Measurements from ENCODE around the gene MAN1C1.

Gene MAN1C1

DNA sequence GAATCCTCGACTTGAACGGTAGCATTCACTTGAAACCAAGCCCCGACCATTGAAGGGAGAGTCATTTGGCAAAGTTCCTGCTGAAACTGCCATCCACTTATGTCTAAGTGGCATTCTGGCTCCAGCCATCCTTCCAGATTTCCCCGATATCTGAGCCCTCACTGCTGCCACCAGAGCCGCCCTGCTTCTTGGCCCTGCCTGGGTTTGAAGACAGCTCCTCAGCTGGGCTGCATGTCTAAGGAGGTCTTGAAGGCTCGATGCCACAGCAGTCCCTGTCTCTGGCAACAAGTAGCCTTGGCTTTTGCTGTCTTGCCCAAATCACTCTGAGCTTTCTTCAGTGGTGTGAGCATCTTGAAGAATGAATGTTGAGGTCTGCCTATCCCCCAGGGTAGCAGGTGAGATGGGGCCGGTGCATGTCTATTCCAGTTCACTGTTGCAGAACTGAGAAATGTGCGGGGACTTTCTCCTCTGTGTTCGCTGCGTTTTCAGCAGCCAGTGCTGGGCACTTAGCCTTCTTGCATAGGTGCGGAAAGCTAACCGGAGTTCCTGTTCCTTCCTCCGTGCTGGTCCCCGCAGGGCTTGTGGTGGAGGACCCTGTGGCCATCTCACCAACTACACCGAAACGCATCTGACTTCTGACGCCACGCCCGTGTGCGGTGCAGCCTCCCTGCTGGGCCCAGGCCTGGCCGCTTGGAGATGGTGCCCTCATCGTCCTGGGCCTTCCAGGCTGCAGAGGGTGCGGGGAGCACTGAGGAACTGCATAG, 29.2 kb downstream of the MAN1C1 start:
- H3K4me1 ChIP-seq (ENCODE audit: control insufficient read depth, insufficient read depth, low read length, poor library complexity, severe bottlenecking): peaks cover 29% of the 10 kb centered on the region
- peaks cover 4% of the 10 kb centered on the region for H3K36me3 ChIP-seq (ENCODE audit: control insufficient read depth, insufficient read depth, low read length)
- DNase-seq: no peak
- H3K4me3 ChIP-seq (ENCODE audit: insufficient read depth, low read depth, low read length, poor library complexity, severe bottlenecking): no peak overlapping the region
- H3K27ac ChIP-seq (ENCODE audit: insufficient read depth, low read length, poor library complexity, severe bottlenecking): no peak overlapping the region
- no peaks in the 10 kb centered on the region for H3K27me3 ChIP-seq (replicated peaks; ENCODE audit: control insufficient read depth, insufficient read depth, low read length, poor library complexity, severe bottlenecking)
- no peaks in the 10 kb centered on the region for H3K9me3 ChIP-seq (ENCODE audit: control insufficient read depth, low read length)

DNA sequence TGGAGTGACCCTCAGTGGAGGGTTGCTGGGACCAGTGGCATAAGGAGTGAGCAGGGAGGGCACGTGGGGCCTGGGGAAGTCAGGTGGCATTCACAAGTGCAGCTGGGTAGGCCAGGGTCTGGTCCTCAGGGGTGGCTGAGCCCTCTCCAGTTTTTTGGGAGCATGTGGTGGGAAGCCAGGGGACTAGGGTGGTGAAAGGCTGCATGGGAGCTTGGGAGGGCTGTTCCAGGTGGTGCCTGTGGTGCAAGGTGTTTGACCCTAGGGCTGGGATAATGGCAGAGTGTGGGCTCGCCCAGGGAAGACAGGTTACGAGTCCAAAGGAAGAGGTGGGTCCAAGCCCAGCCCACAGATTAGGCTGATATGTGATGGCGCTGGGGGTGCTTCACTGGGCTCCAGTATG, 30.5 kb downstream of the MAN1C1 start:
- H3K27ac ChIP-seq (ENCODE audit: insufficient read depth, low read length, poor library complexity, severe bottlenecking): no peak overlapping the region
- DNase-seq: no peak
- peaks cover 4% of the 10 kb centered on the region for H3K36me3 ChIP-seq (ENCODE audit: control insufficient read depth, insufficient read depth, low read length)
- H3K27me3 ChIP-seq (replicated peaks; ENCODE audit: control insufficient read depth, insufficient read depth, low read length, poor library complexity, severe bottlenecking): no peaks in the 10 kb centered on the region
- H3K4me3 ChIP-seq (ENCODE audit: insufficient read depth, low read depth, low read length, poor library complexity, severe bottlenecking): no peak overlapping the region
- H3K9me3 ChIP-seq (ENCODE audit: control insufficient read depth, low read length): no peaks in the 10 kb centered on the region
- H3K4me1 ChIP-seq (ENCODE audit: control insufficient read depth, insufficient read depth, low read length, poor library complexity, severe bottlenecking): peaks cover 25% of the 10 kb centered on the region

GRCh38 chr1:25647863-25648262, 31.3 kb downstream of the MAN1C1 start:
- Histone ChIP-seq H3K4me3 (ENCODE audit: insufficient read depth, low read depth, low read length, poor library complexity, severe bottlenecking) (no peak overlapping the region), H3K27ac (ENCODE audit: insufficient read depth, low read length, poor library complexity, severe bottlenecking) (no peak overlapping the region), H3K36me3 (ENCODE audit: control insufficient read depth, insufficient read depth, low read length) (peaks cover 4% of the 10 kb centered on the region), H3K27me3 (replicated peaks; ENCODE audit: control insufficient read depth, insufficient read depth, low read length, poor library complexity, severe bottlenecking) (no peaks in the 10 kb centered on the region), H3K9me3 (ENCODE audit: control insufficient read depth, low read length) (no peaks in the 10 kb centered on the region), H3K4me1 (ENCODE audit: control insufficient read depth, insufficient read depth, low read length, poor library complexity, severe bottlenecking) (peaks cover 19% of the 10 kb centered on the region)
- DNase-seq: no peak

DNA sequence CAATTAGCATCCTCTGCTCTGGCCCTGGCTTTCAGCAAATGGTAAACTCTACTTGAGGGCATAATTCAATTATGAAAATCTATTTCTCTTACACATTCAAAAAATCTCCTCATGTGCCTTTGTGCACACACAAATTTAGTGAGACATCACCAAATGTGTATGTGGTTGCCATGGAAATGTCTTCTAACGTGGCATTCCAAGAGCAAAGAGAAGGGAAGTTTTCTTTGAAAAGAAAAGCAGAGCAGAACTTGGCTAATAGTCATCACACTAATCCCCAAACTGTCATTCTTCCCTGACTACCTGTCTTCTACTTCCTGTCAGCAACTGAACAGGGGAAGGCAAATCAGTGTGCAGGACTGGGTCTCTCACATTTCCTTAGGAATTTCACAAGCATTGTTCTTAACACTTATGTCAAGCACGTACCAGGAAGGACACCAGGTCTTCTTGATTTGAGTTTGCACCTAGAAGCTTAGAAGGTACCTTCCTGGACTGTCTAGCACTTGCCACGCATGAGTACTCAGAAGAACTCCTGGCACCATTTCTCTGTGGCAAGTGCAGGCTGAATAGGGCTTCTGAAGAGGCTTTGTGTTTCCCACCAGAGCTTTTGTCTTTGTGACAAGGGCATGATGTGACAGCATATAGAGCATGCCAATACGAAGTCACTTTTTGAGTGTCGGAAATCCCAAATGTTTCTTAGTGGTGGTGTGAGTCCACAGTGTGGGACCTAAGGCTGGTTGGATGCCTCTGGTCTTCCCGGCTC, 32.3 kb downstream of the MAN1C1 start:
- H3K27me3 ChIP-seq (replicated peaks; ENCODE audit: control insufficient read depth, insufficient read depth, low read length, poor library complexity, severe bottlenecking): no peaks in the 10 kb centered on the region
- no peak for DNase-seq
- H3K9me3 ChIP-seq (ENCODE audit: control insufficient read depth, low read length): no peaks in the 10 kb centered on the region
- peaks cover 14% of the 10 kb centered on the region for H3K4me1 ChIP-seq (ENCODE audit: control insufficient read depth, insufficient read depth, low read length, poor library complexity, severe bottlenecking)
- peaks cover 4% of the 10 kb centered on the region for H3K36me3 ChIP-seq (ENCODE audit: control insufficient read depth, insufficient read depth, low read length)
- no peak overlapping the region for H3K27ac ChIP-seq (ENCODE audit: insufficient read depth, low read length, poor library complexity, severe bottlenecking)
- no peak overlapping the region for H3K4me3 ChIP-seq (ENCODE audit: insufficient read depth, low read depth, low read length, poor library complexity, severe bottlenecking)

- Histone ChIP-seq H3K9me3 (ENCODE audit: control insufficient read depth, low read length) (no peaks in the 10 kb centered on the region), H3K36me3 (ENCODE audit: control insufficient read depth, insufficient read depth, low read length) (peaks cover 4% of the 10 kb centered on the region), H3K27me3 (replicated peaks; ENCODE audit: control insufficient read depth, insufficient read depth, low read length, poor library complexity, severe bottlenecking) (no peaks in the 10 kb centered on the region), H3K4me1 (ENCODE audit: control insufficient read depth, insufficient read depth, low read length, poor library complexity, severe bottlenecking) (peaks cover 9% of the 10 kb centered on the region), H3K4me3 (ENCODE audit: insufficient read depth, low read depth, low read length, poor library complexity, severe bottlenecking) (no peak overlapping the region), H3K27ac (ENCODE audit: insufficient read depth, low read length, poor library complexity, severe bottlenecking) (no peak overlapping the region)
- no peak for DNase-seq
Measured at GRCh38 chr1:25649505-25650288, 33.1 kb downstream of the MAN1C1 start.

DNA sequence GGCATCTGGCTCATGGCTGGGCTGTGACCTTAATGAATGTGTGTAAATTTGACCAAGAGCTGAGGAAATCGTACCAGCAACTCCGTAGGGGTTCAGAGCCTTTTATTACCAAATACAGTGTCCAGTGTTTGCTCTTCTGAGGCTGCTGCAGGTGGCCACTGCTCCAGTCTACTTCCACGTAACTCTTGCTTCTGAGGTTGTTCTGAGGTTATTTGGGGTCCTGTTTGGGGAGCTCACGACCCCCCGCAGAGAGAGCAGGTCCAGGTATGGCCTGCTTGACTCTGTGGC, 33.6 kb downstream of the MAN1C1 start:
- no peak overlapping the region for H3K27ac ChIP-seq (ENCODE audit: insufficient read depth, low read length, poor library complexity, severe bottlenecking)
- no peaks in the 10 kb centered on the region for H3K27me3 ChIP-seq (replicated peaks; ENCODE audit: control insufficient read depth, insufficient read depth, low read length, poor library complexity, severe bottlenecking)
- H3K4me3 ChIP-seq (ENCODE audit: insufficient read depth, low read depth, low read length, poor library complexity, severe bottlenecking): no peak overlapping the region
- no peaks in the 10 kb centered on the region for H3K9me3 ChIP-seq (ENCODE audit: control insufficient read depth, low read length)
- no peak for DNase-seq
- peaks cover 9% of the 10 kb centered on the region for H3K4me1 ChIP-seq (ENCODE audit: control insufficient read depth, insufficient read depth, low read length, poor library complexity, severe bottlenecking)
- H3K36me3 ChIP-seq (ENCODE audit: control insufficient read depth, insufficient read depth, low read length): peaks cover 4% of the 10 kb centered on the region

DNA sequence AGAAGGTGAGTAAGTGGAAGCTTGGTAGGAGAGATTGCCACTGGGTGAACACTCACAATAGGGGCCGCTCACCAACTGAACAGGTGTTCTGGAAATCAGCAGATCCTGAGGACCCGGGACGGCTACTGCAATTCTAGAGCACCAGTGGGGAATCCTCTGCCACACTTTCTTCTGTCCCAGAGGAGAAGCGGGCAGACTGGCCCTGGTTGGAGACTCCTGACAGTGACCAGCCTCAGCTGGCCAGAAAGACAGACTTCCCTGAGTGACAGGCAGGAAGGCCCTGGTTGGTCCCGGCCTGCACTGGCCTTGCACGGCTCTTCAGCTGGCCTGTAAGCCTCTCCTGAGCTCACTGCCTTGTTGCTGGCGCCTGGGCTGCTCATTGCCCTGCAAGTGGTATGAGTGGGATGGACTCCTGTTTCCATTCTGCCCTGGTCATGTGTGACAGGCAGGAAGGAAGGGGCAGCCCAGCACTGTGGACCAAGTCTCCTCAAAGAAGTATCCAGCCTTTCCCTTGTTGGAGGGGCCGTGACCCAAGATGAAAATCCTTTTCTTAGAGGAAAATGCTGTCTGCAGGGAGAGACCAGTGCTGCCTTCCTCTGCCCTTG, 34.5 kb downstream of the MAN1C1 start:
- H3K27me3 ChIP-seq (replicated peaks; ENCODE audit: control insufficient read depth, insufficient read depth, low read length, poor library complexity, severe bottlenecking): no peaks in the 10 kb centered on the region
- H3K4me1 ChIP-seq (ENCODE audit: control insufficient read depth, insufficient read depth, low read length, poor library complexity, severe bottlenecking): peaks cover 9% of the 10 kb centered on the region
- H3K4me3 ChIP-seq (ENCODE audit: insufficient read depth, low read depth, low read length, poor library complexity, severe bottlenecking): no peak overlapping the region
- no peak overlapping the region for H3K27ac ChIP-seq (ENCODE audit: insufficient read depth, low read length, poor library complexity, severe bottlenecking)
- no peak for DNase-seq
- H3K36me3 ChIP-seq (ENCODE audit: control insufficient read depth, insufficient read depth, low read length): peaks cover 4% of the 10 kb centered on the region
- no peaks in the 10 kb centered on the region for H3K9me3 ChIP-seq (ENCODE audit: control insufficient read depth, low read length)

- H3K4me3 ChIP-seq (ENCODE audit: insufficient read depth, low read depth, low read length, poor library complexity, severe bottlenecking): no peak overlapping the region
- H3K36me3 ChIP-seq (ENCODE audit: control insufficient read depth, insufficient read depth, low read length): no peaks in the 10 kb centered on the region
- no peaks in the 10 kb centered on the region for H3K27me3 ChIP-seq (replicated peaks; ENCODE audit: control insufficient read depth, insufficient read depth, low read length, poor library complexity, severe bottlenecking)
- no peak overlapping the region for H3K27ac ChIP-seq (ENCODE audit: insufficient read depth, low read length, poor library complexity, severe bottlenecking)
- peaks cover 8% of the 10 kb centered on the region for H3K4me1 ChIP-seq (ENCODE audit: control insufficient read depth, insufficient read depth, low read length, poor library complexity, severe bottlenecking)
- no peaks in the 10 kb centered on the region for H3K9me3 ChIP-seq (ENCODE audit: control insufficient read depth, low read length)
- DNase-seq: no peak
Measured at GRCh38 chr1:25651824-25652741, 35.5 kb downstream of the MAN1C1 start.

DNA sequence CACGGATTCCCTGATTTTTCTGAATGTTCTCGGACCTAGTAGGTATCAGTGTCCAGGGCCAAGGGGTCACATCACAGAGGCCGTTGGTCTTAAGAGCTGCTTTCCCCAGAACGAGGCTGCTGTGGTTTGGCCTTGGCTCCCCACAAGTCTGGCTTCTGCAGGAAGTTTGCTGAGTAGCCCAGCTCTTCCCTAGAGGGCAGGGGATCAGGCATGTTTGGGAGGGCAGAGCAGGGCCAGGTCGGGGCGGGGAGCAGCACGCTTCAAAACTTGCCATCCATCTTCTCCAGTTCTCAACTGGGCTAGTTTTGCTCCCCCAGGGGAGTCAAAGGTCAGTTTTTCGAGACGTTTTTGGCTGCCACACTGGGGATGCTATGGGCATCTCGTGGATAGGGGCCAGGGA, 37.0 kb downstream of the MAN1C1 start:
- no peaks in the 10 kb centered on the region for H3K9me3 ChIP-seq (ENCODE audit: control insufficient read depth, low read length)
- H3K4me1 ChIP-seq (ENCODE audit: control insufficient read depth, insufficient read depth, low read length, poor library complexity, severe bottlenecking): peaks cover 4% of the 10 kb centered on the region
- DNase-seq: no peak
- no peak overlapping the region for H3K4me3 ChIP-seq (ENCODE audit: insufficient read depth, low read depth, low read length, poor library complexity, severe bottlenecking)
- H3K36me3 ChIP-seq (ENCODE audit: control insufficient read depth, insufficient read depth, low read length): no peaks in the 10 kb centered on the region
- no peaks in the 10 kb centered on the region for H3K27me3 ChIP-seq (replicated peaks; ENCODE audit: control insufficient read depth, insufficient read depth, low read length, poor library complexity, severe bottlenecking)
- no peak overlapping the region for H3K27ac ChIP-seq (ENCODE audit: insufficient read depth, low read length, poor library complexity, severe bottlenecking)

All from effector memory CD4-positive, alpha-beta T cell (primary cell).